Measurements from ENCODE around the gene NUMB.

Gene NUMB

GRCh38 chr14:73458183-73458976, at the start of gene NUMB:
Gene NUMB, minus strand, starts transcription at chr14:73458546. Its CDS starts 102,795 bp downstream, at chr14:73355751.
- Mint-ChIP-seq H3K9me3 (no peaks in the 10 kb centered on the region), H3K4me3 (peak within 1 kb of the TSS; percentile 92 to 96 (median 93)), H3K27ac (peak within 1 kb of the TSS; percentile 83 to 95 (median 93)), H3K27me3 (ENCODE audit: low read depth) (no peaks in the 10 kb centered on the region), H3K36me3 (ENCODE audit: low read depth) (no peaks in the 10 kb centered on the region), H3K4me1 (peaks cover 52% of the 10 kb centered on the region)
- TF ChIP-seq CTCF (IDR thresholded peaks at IDR 0.05; ENCODE audit: unreplicated experiment in 3 of 3) = no peak

GRCh38 chr14:73503648-73504047, 45.3 kb upstream of the NUMB start:
- H3K36me3 Mint-ChIP-seq (ENCODE audit: low read depth) = peaks cover 13% of the 10 kb centered on the region
- H3K9me3 Mint-ChIP-seq = no peaks in the 10 kb centered on the region
- no peaks in the 10 kb centered on the region for H3K27me3 Mint-ChIP-seq (ENCODE audit: low read depth)
- no peak overlapping the region for H3K27ac Mint-ChIP-seq
- no peak for TF ChIP-seq CTCF (IDR thresholded peaks at IDR 0.05; ENCODE audit: unreplicated experiment in 3 of 3)
- H3K4me3 Mint-ChIP-seq = no peak overlapping the region
- H3K4me1 Mint-ChIP-seq = no peaks in the 10 kb centered on the region

- H3K27ac Mint-ChIP-seq = no peak overlapping the region
- no peak for TF ChIP-seq CTCF (IDR thresholded peaks at IDR 0.05; ENCODE audit: unreplicated experiment in 3 of 3)
- no peak overlapping the region for H3K4me3 Mint-ChIP-seq
- H3K27me3 Mint-ChIP-seq (ENCODE audit: low read depth) = no peaks in the 10 kb centered on the region
- H3K4me1 Mint-ChIP-seq = no peaks in the 10 kb centered on the region
- no peaks in the 10 kb centered on the region for H3K9me3 Mint-ChIP-seq
- H3K36me3 Mint-ChIP-seq (ENCODE audit: low read depth) = peaks cover 13% of the 10 kb centered on the region
Measured at GRCh38 chr14:73502017-73502619, 43.8 kb upstream of the NUMB start.

GRCh38 chr14:73500360-73500759, 42.0 kb upstream of the NUMB start:
- Mint-ChIP-seq H3K36me3 (ENCODE audit: low read depth) (peaks cover 19% of the 10 kb centered on the region), H3K4me3 (no peak overlapping the region), H3K4me1 (no peaks in the 10 kb centered on the region), H3K27ac (no peak overlapping the region), H3K9me3 (no peaks in the 10 kb centered on the region), H3K27me3 (ENCODE audit: low read depth) (no peaks in the 10 kb centered on the region)
- TF ChIP-seq CTCF (IDR thresholded peaks at IDR 0.05; ENCODE audit: unreplicated experiment in 3 of 3) = no peak

- TF ChIP-seq CTCF (IDR thresholded peaks at IDR 0.05; ENCODE audit: unreplicated experiment in 3 of 3) = no peak
- Mint-ChIP-seq H3K36me3 (ENCODE audit: low read depth) (peaks cover 22% of the 10 kb centered on the region), H3K27me3 (ENCODE audit: low read depth) (no peaks in the 10 kb centered on the region), H3K9me3 (no peaks in the 10 kb centered on the region), H3K27ac (no peak overlapping the region), H3K4me3 (no peak overlapping the region), H3K4me1 (peaks cover 23% of the 10 kb centered on the region)
Measured at GRCh38 chr14:73494593-73494992, 36.2 kb upstream of the NUMB start.

Data from nephron (organoid).